NCI-H2029 (cell line): ENCODE data around the gene RNF113B.

Experiments
- DNase-seq: peaks from one replicate; lab custom pipeline; 2025; lab: John Stamatoyannopoulos, UW

RNF113B gene

GRCh38 chr13:98174307-98174706 lies 2.8 kb downstream of the RNF113B start:
- DNase-seq = no peak

- no peak for DNase-seq
Observed at GRCh38 chr13:98173431-98174152, 3.5 kb downstream of the RNF113B start.

- no peak for DNase-seq
Observed at GRCh38 chr13:98172590-98173422, 4.3 kb downstream of the RNF113B start.

- no peak for DNase-seq
Observed at GRCh38 chr13:98171900-98172589, 5.0 kb downstream of the RNF113B start.

- DNase-seq = no peak
Observed at GRCh38 chr13:98169331-98169730, 7.7 kb downstream of the RNF113B start.

- DNase-seq = no peak
Observed at GRCh38 chr13:98162935-98163334, 14.1 kb downstream of the RNF113B start.

- no peak for DNase-seq
Observed at GRCh38 chr13:98158172-98158899, 18.7 kb downstream of the RNF113B start.

- DNase-seq = no peak
Observed at GRCh38 chr13:98157609-98158008, 19.5 kb downstream of the RNF113B start.

- no peak for DNase-seq
Observed at GRCh38 chr13:98157188-98157587, 19.9 kb downstream of the RNF113B start.

- no peak for DNase-seq
Observed at GRCh38 chr13:98156259-98156658, 20.8 kb downstream of the RNF113B start.

DNA sequence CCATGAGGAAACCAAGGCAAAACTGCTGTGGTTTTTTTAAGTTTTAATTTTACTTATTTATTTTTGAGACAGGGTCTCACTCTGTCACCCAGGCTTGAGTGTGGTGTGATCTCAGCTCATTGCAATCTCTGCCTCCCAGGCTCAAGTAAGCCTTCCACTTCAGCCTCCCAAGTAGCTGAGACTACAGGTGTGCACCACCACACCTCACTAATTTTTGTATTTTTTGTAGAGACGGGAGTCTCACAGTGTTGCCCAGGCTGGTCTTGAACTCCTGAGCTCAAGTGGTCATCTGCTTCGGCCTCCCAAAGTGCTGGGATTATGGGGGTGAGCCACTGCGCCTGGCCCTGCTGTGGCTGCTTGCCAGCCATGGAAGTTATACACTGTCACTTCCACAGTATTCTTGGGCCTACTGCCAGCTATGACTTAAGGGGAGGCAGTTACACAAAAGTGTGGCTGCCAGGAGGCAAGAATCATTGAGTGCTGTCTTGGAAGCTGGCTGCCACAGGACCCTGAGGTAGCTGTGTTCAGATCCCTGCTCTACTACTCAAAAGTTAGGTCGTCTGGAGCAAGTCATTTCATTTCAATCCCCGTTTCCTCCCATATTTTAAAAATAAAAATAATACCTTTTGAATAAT lies 21.5 kb downstream of the RNF113B start:
- no peak for DNase-seq

GRCh38 chr13:98150832-98151479 lies 26.1 kb downstream of the RNF113B start:
- no peak for DNase-seq

- DNase-seq = no peak
Observed at GRCh38 chr13:98147521-98147920, 29.5 kb downstream of the RNF113B start.

- DNase-seq = no peak
Observed at GRCh38 chr13:98144801-98145350, 32.2 kb downstream of the RNF113B start.

DNA sequence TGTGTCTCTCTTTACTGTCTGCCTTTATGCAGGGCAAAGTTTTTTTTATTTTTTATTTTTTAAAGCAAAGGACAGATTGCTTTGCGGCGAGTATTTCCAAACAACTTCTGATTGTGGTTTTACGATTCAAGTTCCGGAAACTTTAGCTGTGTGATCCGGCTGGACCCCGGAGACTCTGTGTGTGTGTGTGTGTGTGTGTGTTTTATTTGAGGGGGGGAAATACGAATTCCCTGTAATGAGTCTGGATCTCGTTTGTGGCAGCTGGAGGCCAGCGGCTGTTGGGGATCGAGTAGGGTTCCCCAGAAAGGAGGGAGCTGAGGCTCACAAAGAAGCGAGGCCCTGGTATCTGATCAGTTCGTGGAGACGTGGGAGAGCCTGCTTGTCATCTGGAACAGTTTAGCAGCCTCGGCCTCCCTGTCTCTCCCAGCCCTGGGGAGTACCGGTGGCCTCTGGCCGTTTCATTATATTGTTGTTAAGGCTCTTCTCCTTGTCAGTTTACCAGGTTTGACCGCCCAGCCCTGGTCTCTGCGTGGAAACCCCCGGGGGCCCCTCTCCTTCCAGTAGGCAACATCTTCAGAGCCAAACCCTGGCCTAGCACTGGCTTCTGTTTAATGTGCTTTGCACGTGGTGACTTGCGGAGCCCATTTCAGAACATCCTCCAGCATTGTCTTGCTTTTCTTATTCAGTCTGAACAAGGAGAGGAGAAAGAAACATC lies 32.9 kb downstream of the RNF113B start:
- DNase-seq = no peak

DNA sequence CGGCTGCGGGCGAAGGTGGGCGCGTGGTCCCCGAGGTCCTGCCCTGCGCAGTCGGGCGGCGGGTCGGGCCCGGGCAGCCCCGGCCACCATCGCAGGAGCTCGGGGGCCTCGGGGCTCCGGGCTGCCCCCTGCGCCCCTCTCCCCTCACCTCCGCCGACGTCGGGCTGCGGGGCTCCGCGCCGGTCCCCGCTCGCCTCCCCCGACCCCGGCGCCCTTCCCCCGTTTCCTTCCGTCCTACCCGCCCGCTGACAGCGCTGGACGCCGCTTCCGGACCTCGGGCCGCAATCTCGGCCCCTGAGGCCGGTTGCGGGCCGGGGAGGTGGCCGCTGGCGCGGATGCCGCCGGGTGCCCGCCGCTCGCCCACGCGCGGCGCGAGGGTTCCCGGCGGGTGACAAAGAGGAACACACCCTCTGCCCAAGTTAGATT lies 33.5 kb downstream of the RNF113B start:
- no peak for DNase-seq

DNA sequence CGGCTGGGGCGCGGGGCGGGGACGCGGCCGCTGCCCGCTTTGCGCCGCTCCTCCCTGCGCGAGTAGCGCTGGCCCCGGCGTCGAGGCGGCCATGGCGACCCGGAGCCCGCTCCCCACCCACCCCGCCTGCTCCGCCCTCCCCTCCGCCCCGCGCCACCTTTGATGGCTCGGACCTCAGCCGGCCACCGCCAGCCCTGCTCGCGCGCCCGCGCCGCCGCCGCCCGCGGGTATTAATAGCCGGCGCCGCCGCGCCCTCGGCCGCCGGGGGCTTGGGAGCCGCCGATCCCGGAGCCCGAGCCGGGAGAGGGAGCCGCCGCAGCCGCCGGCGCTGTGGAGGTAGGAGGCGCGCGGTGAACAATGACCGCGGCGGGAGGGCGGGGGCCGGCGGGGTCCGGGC lies 33.9 kb downstream of the RNF113B start:
- DNase-seq = no peak

GRCh38 chr13:98142380-98143156 lies 34.5 kb downstream of the RNF113B start, which contains the start of gene FARP1:
FARP1 (plus strand) TSS chr13:98143094; CDS start chr13:98213243, 70,149 bp downstream.
- peak; percentile 39 for DNase-seq
